ENCODE data around the gene CHAC1.

CHAC1 gene

DNA sequence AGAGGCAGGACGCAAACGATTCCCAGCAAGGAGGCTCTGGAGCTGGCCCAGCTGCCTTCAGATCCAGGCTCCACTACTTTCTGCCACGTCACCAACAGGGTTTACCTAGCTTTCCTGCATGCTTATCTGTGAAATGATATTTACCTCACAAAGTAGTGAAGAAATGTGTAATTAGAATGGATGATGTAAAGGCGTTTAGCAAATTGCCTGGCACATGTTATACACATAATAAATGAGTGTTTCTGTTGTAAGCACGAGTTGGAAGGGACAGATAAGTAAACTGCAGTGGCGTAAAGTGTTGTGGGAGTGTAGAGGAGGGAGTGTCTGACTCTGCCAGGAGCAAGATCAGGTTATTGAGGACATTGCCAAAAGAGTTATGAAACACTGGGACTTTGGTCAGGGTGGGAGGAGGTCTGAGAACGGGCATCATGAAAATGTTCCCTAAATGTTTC lies 3.5 kb upstream of the CHAC1 start:
- no peak overlapping the region for H3K4me3 ChIP-seq (ENCODE audit: low read length)
- H3K9me2 ChIP-seq (replicated peaks; ENCODE audit: insufficient read depth, low read length) = no peaks in the 10 kb centered on the region
- H3K9ac ChIP-seq (ENCODE audit: low read length) = no peak overlapping the region
- H3K4me1 ChIP-seq (ENCODE audit: low read length) = peaks cover 12% of the 10 kb centered on the region
- no peak for TF ChIP-seq EZH2phosphoT487 (IDR thresholded peaks at IDR 0.05; ENCODE audit: low read length)
- TF ChIP-seq, protein P1, sequence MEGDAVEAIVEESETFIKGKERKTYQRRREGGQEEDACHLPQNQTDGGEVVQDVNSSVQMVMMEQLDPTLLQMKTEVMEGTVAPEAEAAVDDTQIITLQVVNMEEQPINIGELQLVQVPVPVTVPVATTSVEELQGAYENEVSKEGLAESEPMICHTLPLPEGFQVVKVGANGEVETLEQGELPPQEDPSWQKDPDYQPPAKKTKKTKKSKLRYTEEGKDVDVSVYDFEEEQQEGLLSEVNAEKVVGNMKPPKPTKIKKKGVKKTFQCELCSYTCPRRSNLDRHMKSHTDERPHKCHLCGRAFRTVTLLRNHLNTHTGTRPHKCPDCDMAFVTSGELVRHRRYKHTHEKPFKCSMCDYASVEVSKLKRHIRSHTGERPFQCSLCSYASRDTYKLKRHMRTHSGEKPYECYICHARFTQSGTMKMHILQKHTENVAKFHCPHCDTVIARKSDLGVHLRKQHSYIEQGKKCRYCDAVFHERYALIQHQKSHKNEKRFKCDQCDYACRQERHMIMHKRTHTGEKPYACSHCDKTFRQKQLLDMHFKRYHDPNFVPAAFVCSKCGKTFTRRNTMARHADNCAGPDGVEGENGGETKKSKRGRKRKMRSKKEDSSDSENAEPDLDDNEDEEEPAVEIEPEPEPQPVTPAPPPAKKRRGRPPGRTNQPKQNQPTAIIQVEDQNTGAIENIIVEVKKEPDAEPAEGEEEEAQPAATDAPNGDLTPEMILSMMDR (IDR thresholded peaks at IDR 0.05; ENCODE audit: low read length) = no peak
- TF ChIP-seq EZH2 (optimal IDR thresholded peaks at IDR 0.05; ENCODE audit: low read depth, low read length) = no peak
- no peaks in the 10 kb centered on the region for H4K20me1 ChIP-seq (ENCODE audit: insufficient read depth, low read length)
- H3K79me2 ChIP-seq (ENCODE audit: low read length) = peaks cover 11% of the 10 kb centered on the region; the same call in 1 of the 2 replicates
- H2AFZ ChIP-seq (ENCODE audit: low read length) = no peak overlapping the region
- no peak overlapping the region for H3K4me2 ChIP-seq (ENCODE audit: low read depth, low read length)
- H3K27ac ChIP-seq (ENCODE audit: low read length) = no peak overlapping the region
- no peak for DNase-seq
- peaks cover 3% of the 10 kb centered on the region; the same call in 1 of the 2 replicates for H3F3A ChIP-seq (ENCODE audit: insufficient read depth, low read length)
- no peaks in the 10 kb centered on the region for H3K9me3 ChIP-seq (replicated peaks; ENCODE audit: insufficient read depth, low read length)
- no peaks in the 10 kb centered on the region for H3K36me3 ChIP-seq (replicated peaks; ENCODE audit: insufficient read depth, low read length)
- no peaks in the 10 kb centered on the region for H3K27me3 ChIP-seq (replicated peaks; ENCODE audit: insufficient read depth, low read length)

GRCh38 chr15:40951764-40952163 lies 1.5 kb upstream of the CHAC1 start:
- Histone ChIP-seq H3K9ac (ENCODE audit: low read length) (no peak overlapping the region), H3K4me1 (ENCODE audit: low read length) (peaks cover 7% of the 10 kb centered on the region; the same call in 1 of the 2 replicates), H3K4me3 (ENCODE audit: low read length) (no peak overlapping the region), H3K27me3 (replicated peaks; ENCODE audit: insufficient read depth, low read length) (no peaks in the 10 kb centered on the region), H3K36me3 (replicated peaks; ENCODE audit: insufficient read depth, low read length) (no peaks in the 10 kb centered on the region), H3K79me2 (ENCODE audit: low read length) (peaks cover 11% of the 10 kb centered on the region; the same call in 1 of the 2 replicates), H3K9me3 (replicated peaks; ENCODE audit: insufficient read depth, low read length) (no peaks in the 10 kb centered on the region), H2AFZ (ENCODE audit: low read length) (no peak overlapping the region), H3K27ac (ENCODE audit: low read length) (no peak overlapping the region), H3F3A (ENCODE audit: insufficient read depth, low read length) (no peaks in the 10 kb centered on the region), H3K9me2 (replicated peaks; ENCODE audit: insufficient read depth, low read length) (no peaks in the 10 kb centered on the region), H4K20me1 (ENCODE audit: insufficient read depth, low read length) (no peaks in the 10 kb centered on the region), H3K4me2 (ENCODE audit: low read depth, low read length) (no peak overlapping the region)
- TF ChIP-seq EZH2phosphoT487 (IDR thresholded peaks at IDR 0.05; ENCODE audit: low read length) = no peak
- no peak for TF ChIP-seq EZH2 (optimal IDR thresholded peaks at IDR 0.05; ENCODE audit: low read depth, low read length)
- TF ChIP-seq, protein P1 (IDR thresholded peaks at IDR 0.05; ENCODE audit: low read length) = no peak
- DNase-seq = no peak

DNA sequence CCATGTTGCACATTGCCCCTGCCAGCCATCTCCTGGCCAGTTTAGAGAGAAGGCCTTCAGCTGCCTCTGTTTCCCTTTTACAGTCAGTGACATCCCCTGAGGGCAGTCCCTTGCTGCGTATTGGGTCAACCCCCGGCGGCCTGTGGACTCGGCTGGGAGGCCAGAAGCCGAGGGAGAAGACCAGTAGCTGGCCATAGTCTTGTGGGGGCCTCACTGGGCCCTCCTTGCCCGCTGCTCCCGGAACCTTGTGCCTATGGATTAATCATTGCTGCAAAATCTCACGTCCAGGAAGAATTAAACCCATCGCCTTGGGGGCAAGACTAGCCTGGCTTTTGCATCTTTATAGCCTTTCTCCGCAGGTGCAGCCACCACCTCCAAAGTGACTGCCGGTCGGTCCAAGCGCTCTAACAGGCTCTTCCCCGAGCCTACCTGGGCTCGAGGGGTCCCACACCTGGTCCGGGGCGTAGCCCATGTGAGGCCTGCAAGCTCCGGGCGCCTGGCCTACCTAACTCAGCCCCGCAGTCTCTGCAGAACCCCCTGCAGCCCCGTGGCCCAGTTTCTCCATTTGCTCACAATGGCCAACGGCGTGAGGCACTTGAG lies 870 bp upstream of the CHAC1 start:
- Histone ChIP-seq H3K9me3 (replicated peaks; ENCODE audit: insufficient read depth, low read length) (no peaks in the 10 kb centered on the region), H3F3A (ENCODE audit: insufficient read depth, low read length) (no peaks in the 10 kb centered on the region), H4K20me1 (ENCODE audit: insufficient read depth, low read length) (no peaks in the 10 kb centered on the region), H3K9ac (ENCODE audit: low read length) (peak overlapping the region; percentile 91), H3K27ac (ENCODE audit: low read length) (peak overlapping the region; percentile 76), H3K27me3 (replicated peaks; ENCODE audit: insufficient read depth, low read length) (no peaks in the 10 kb centered on the region), H3K4me1 (ENCODE audit: low read length) (peaks cover 7% of the 10 kb centered on the region; the same call in 1 of the 2 replicates), H3K79me2 (ENCODE audit: low read length) (peaks cover 11% of the 10 kb centered on the region; the same call in 1 of the 2 replicates), H3K9me2 (replicated peaks; ENCODE audit: insufficient read depth, low read length) (no peaks in the 10 kb centered on the region), H3K36me3 (replicated peaks; ENCODE audit: insufficient read depth, low read length) (no peaks in the 10 kb centered on the region), H3K4me3 (ENCODE audit: low read length) (peak overlapping the region; percentile 87), H3K4me2 (ENCODE audit: low read depth, low read length) (peak overlapping the region; percentile 93), H2AFZ (ENCODE audit: low read length) (peak overlapping the region; percentile 77)
- TF ChIP-seq EZH2phosphoT487 (IDR thresholded peaks at IDR 0.05; ENCODE audit: low read length) (no peak), EZH2 (optimal IDR thresholded peaks at IDR 0.05; ENCODE audit: low read depth, low read length) (no peak)
- TF ChIP-seq, protein P1 (IDR thresholded peaks at IDR 0.05; ENCODE audit: low read length) = no peak
- no peak for DNase-seq
